SU-DHL-6 (cell line): Measurements from ENCODE around the gene MYRF.

ENCODE experiments used
- H2AFZ ChIP-seq: fragments of 200-600 bp; sonication (generic); 2 replicates; pipeline ENCODE4 v1.6.1; 2014; ENCODE audit warnings: low read depth, mild to moderate bottlenecking, moderate library complexity, mixed read lengths, antibody characterized with exemption, low read length; ENCODE audit not compliant: severe bottlenecking
- H3F3A ChIP-seq: fragments of 200-600 bp; shearing (Covaris generic); 2 replicates; pipeline ENCODE4 v1.6.0; 2016; ENCODE audit warnings: antibody characterized with exemption, mild to moderate bottlenecking; ENCODE audit not compliant: insufficient read depth
- H3K27ac ChIP-seq: fragments of 200-600 bp; sonication (generic); 2 replicates; pipeline ENCODE4 v1.5.1; 2016; ENCODE audit warnings: low read depth, mild to moderate bottlenecking, low read length, moderate library complexity, mixed read lengths
- H3K27me3 ChIP-seq: fragments of 200-600 bp; sonication (generic), shearing (Covaris generic); 2 replicates; pipeline ENCODE4 v1.6.0; 2014; ENCODE audit warnings: mild to moderate bottlenecking, low read length
- H3K36me3 ChIP-seq: fragments of 200-600 bp; sonication (generic); 2 replicates; pipeline ENCODE4 v1.6.1; 2014; ENCODE audit warnings: mild to moderate bottlenecking, low read length, mixed read lengths
- H3K4me2 ChIP-seq: fragments of 300-600, 200-600 bp; shearing (Covaris generic), sonication (generic); 2 replicates; pipeline ENCODE4 v1.6.0; 2014; ENCODE audit warnings: low read length, low read depth, mild to moderate bottlenecking; ENCODE audit not compliant: poor library complexity, severe bottlenecking
- H3K4me3 ChIP-seq: fragments of 200-600 bp; sonication (generic); 2 replicates; pipeline ENCODE4 v1.5.1; 2014; ENCODE audit warnings: antibody characterized with exemption, low read length, mild to moderate bottlenecking, mixed read lengths; ENCODE audit not compliant: insufficient read depth, poor library complexity, severe bottlenecking
- H3K79me2 ChIP-seq: fragments of 200-600 bp; sonication (generic); 2 replicates; pipeline ENCODE4 v1.6.1; 2014; ENCODE audit warnings: mild to moderate bottlenecking, low read length, moderate library complexity; ENCODE audit not compliant: insufficient read depth
- H3K9ac ChIP-seq: fragments of 200-600 bp; sonication (generic); 2 replicates; pipeline ENCODE4 v1.7.0; 2014; ENCODE audit warnings: mild to moderate bottlenecking, low read length
- H3K9me2 ChIP-seq: fragments of 200-600 bp; sonication (generic); replicated peaks from 2 replicates; pipeline ENCODE4 v1.6.1; 2014; ENCODE audit warnings: low read length; ENCODE audit not compliant: insufficient read depth
- H3K9me3 ChIP-seq: fragments of 200-600 bp; sonication (generic); 2 replicates; pipeline ENCODE4 v1.6.1; 2014; ENCODE audit warnings: low read length, mixed read lengths; ENCODE audit not compliant: insufficient read depth
- H4K20me1 ChIP-seq: fragments of 200-600 bp; sonication (generic); 2 replicates; pipeline ENCODE4 v1.6.1; 2014; ENCODE audit warnings: low read depth, mild to moderate bottlenecking, antibody characterized with exemption, low read length, moderate library complexity, mixed read lengths
- CTCF ChIP-seq: fragments of 200-600 bp; sonication (generic); IDR thresholded peaks from one replicate; pipeline ENCODE4 v1.5.1; 2017; ENCODE audit warnings: antibody characterized with exemption, mild to moderate bottlenecking, low read length, moderate library complexity; ENCODE audit not compliant: insufficient read depth, poor library complexity, severe bottlenecking
- EZH2phosphoT487 ChIP-seq: fragments of 200-600 bp; sonication (generic), shearing (Covaris generic); conservative IDR thresholded peaks from 2 replicates; pipeline ENCODE4 v1.6.1; 2018; ENCODE audit warnings: mild to moderate bottlenecking, antibody characterized with exemption, low read length, moderate library complexity, mixed read lengths

The MYRF gene

GRCh38 chr11:61738776-61739175, 13.7 kb upstream of the MYRF start:
- Histone ChIP-seq H2AFZ (no peak overlapping the region), H3K79me2 (no peaks in the 10 kb centered on the region), H3K9ac (no peak overlapping the region), H3K27ac (no peak overlapping the region), H3K4me2 (no peak overlapping the region), H3K9me2 (no peaks in the 10 kb centered on the region), H3K36me3 (no peaks in the 10 kb centered on the region), H3K9me3 (no peaks in the 10 kb centered on the region), H3F3A (no peaks in the 10 kb centered on the region), H3K27me3 (no peaks in the 10 kb centered on the region), H3K4me3 (no peak overlapping the region), H4K20me1 (no peaks in the 10 kb centered on the region)
- no peak for TF ChIP-seq EZH2phosphoT487
- TF ChIP-seq CTCF = no peak

GRCh38 chr11:61739413-61739812, 13.0 kb upstream of the MYRF start:
- Histone ChIP-seq H3K27ac (no peak overlapping the region), H4K20me1 (no peaks in the 10 kb centered on the region), H3K9me3 (no peaks in the 10 kb centered on the region), H3F3A (no peaks in the 10 kb centered on the region), H3K9ac (no peak overlapping the region), H3K36me3 (no peaks in the 10 kb centered on the region), H3K9me2 (no peaks in the 10 kb centered on the region), H3K4me3 (no peak overlapping the region), H3K79me2 (no peaks in the 10 kb centered on the region), H2AFZ (no peak overlapping the region), H3K27me3 (no peaks in the 10 kb centered on the region), H3K4me2 (no peak overlapping the region)
- TF ChIP-seq CTCF (no peak), EZH2phosphoT487 (no peak)

- H3K4me3 ChIP-seq = no peak overlapping the region
- TF ChIP-seq EZH2phosphoT487 (no peak), CTCF (no peak)
- H3K4me2 ChIP-seq = no peak overlapping the region
- no peaks in the 10 kb centered on the region for H3F3A ChIP-seq
- no peak overlapping the region for H3K9ac ChIP-seq
- H3K27me3 ChIP-seq = no peaks in the 10 kb centered on the region
- no peaks in the 10 kb centered on the region for H3K79me2 ChIP-seq
- H2AFZ ChIP-seq = no peak overlapping the region
- H3K9me2 ChIP-seq = no peaks in the 10 kb centered on the region
- no peaks in the 10 kb centered on the region for H4K20me1 ChIP-seq
- no peaks in the 10 kb centered on the region for H3K9me3 ChIP-seq
- no peak overlapping the region for H3K27ac ChIP-seq
- H3K36me3 ChIP-seq = no peaks in the 10 kb centered on the region
Observed at GRCh38 chr11:61739966-61740365, 12.5 kb upstream of the MYRF start.
